OCI-LY3 (cell line): ENCODE data around the gene KRT38.

Experiments used
- H2AFZ ChIP-seq: fragments of 200-600, 300-600 bp; shearing (Covaris generic); 2 replicates; pipeline ENCODE4 v1.6.0; 2014; ENCODE audit warnings: antibody characterized with exemption, low read depth, low read length
- H3K27ac ChIP-seq: fragments of 200-600, 300-600 bp; sonication (generic); 2 replicates; pipeline ENCODE4 v1.5.1; 2014; ENCODE audit warnings: mild to moderate bottlenecking, low read length, moderate library complexity, mixed read lengths
- H3K27me3 ChIP-seq: fragments of 200-600, 300-600 bp; sonication (generic); 2 replicates; pipeline ENCODE4 v1.6.1; 2014; ENCODE audit warnings: low read depth, low read length, mixed read lengths
- H3K36me3 ChIP-seq: fragments of 200-600, 300-600 bp; sonication (generic); replicated peaks from 2 replicates; pipeline ENCODE3; 2014; ENCODE audit warnings: low read depth, low read length, mixed read lengths
- H3K4me1 ChIP-seq: fragments of 300-600, 200-600 bp; sonication (generic); 2 replicates; pipeline ENCODE4 v1.6.1; 2014; ENCODE audit warnings: low read length, mixed read lengths
- H3K4me2 ChIP-seq: fragments of 200-600, 300-600 bp; sonication (generic); 2 replicates; pipeline ENCODE4 v1.6.1; 2014; ENCODE audit warnings: low read length, mixed read lengths
- H3K4me3 ChIP-seq: fragments of 300-600, 200-600 bp; sonication (generic); 2 replicates; pipeline ENCODE4 v1.5.1; 2014; ENCODE audit warnings: antibody characterized with exemption, mild to moderate bottlenecking, low read length, moderate library complexity
- H3K79me2 ChIP-seq: fragments of 300-600, 200-600 bp; shearing (Covaris generic); 2 replicates; pipeline ENCODE4 v1.6.1; 2014; ENCODE audit warnings: mild to moderate bottlenecking, low read length, mixed read lengths
- H3K9ac ChIP-seq: fragments of 300-600, 200-600 bp; shearing (Covaris generic); 2 replicates; pipeline ENCODE4 v1.6.0; 2014; ENCODE audit warnings: mild to moderate bottlenecking, low read length, moderate library complexity
- H3K9me3 ChIP-seq: fragments of 200-600, 300-600 bp; shearing (Covaris generic); 2 replicates; pipeline ENCODE4 v1.6.1; 2014; ENCODE audit warnings: low read length, mixed read lengths; ENCODE audit not compliant: insufficient read depth
- H4K20me1 ChIP-seq: fragments of 200-600, 300-600 bp; sonication (generic); 2 replicates; pipeline ENCODE4 v1.6.1; 2016; ENCODE audit warnings: low read length, mixed read lengths; ENCODE audit not compliant: insufficient read depth
- CTCF ChIP-seq: fragments of 200-600, 300-600 bp; sonication (generic); IDR thresholded peaks from 2 replicates; pipeline ENCODE4 v1.5.1; 2014; ENCODE audit warnings: antibody characterized with exemption, low read length, low read depth
- EZH2phosphoT487 ChIP-seq: fragments of 200-600 bp; shearing (Covaris generic); IDR thresholded peaks from 2 replicates; pipeline ENCODE4 v1.6.1; 2018; ENCODE audit warnings: antibody characterized with exemption, mixed run types, low read depth

Gene KRT38

DNA sequence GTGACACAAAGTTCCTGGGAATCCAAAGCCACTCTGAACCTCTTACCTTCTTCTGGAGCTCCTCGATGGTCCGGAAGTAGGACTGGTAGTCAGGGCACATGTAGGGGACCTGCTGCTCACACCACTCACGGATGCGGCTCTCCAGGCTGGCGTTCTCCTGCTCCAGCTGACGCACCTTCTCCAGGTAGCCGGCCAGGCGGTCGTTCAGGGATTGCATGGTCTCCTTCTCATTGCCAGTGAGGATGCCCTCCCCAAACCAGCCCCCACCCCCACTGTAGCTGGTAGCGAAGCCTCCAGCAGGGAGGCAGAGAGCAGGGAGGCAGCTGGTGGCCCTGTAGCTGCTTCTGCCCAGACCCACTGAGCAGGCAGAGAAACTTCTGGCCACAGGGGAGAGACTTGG, 39.8 kb upstream of the KRT38 start:
- no peaks in the 10 kb centered on the region for H3K9me3 ChIP-seq
- H3K79me2 ChIP-seq = no peaks in the 10 kb centered on the region
- no peak overlapping the region for H2AFZ ChIP-seq
- no peak overlapping the region for H3K27ac ChIP-seq
- no peaks in the 10 kb centered on the region for H3K36me3 ChIP-seq
- no peak overlapping the region for H3K4me3 ChIP-seq
- TF ChIP-seq EZH2phosphoT487 (no peak), CTCF (no peak)
- H3K9ac ChIP-seq = no peak overlapping the region
- H4K20me1 ChIP-seq = no peaks in the 10 kb centered on the region
- no peaks in the 10 kb centered on the region for H3K27me3 ChIP-seq
- peaks cover 10% of the 10 kb centered on the region for H3K4me1 ChIP-seq
- H3K4me2 ChIP-seq = no peak overlapping the region

DNA sequence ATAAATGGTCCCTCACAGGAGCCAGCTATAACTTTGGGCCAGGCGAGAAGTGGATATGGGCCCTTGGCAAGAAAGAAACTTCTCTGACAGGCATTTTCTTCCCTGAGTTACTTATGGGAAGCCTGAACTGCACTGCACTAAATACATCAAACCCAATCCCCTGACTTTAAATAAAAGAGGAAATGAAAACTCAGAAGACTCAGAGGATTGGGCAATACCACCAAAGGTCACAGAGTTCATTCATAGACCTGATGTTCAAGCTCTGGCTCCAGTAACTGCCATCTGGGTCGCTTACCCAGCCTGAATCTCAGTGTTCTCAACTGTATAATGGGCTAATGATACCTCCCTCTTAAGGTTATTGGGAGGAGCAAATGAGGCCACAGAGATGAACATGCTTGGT, 39.4 kb upstream of the KRT38 start:
- no peaks in the 10 kb centered on the region for H3K27me3 ChIP-seq
- no peak overlapping the region for H3K27ac ChIP-seq
- TF ChIP-seq CTCF (no peak), EZH2phosphoT487 (no peak)
- no peaks in the 10 kb centered on the region for H3K9me3 ChIP-seq
- H3K79me2 ChIP-seq = no peaks in the 10 kb centered on the region
- H3K4me2 ChIP-seq = no peak overlapping the region
- no peaks in the 10 kb centered on the region for H3K36me3 ChIP-seq
- H3K4me3 ChIP-seq = no peak overlapping the region
- H3K4me1 ChIP-seq = peaks cover 10% of the 10 kb centered on the region
- no peak overlapping the region for H2AFZ ChIP-seq
- H4K20me1 ChIP-seq = no peaks in the 10 kb centered on the region
- no peak overlapping the region for H3K9ac ChIP-seq

GRCh38 chr17:41478237-41478636, 37.5 kb upstream of the KRT38 start:
- H3K4me2 ChIP-seq = no peak overlapping the region
- H3K27me3 ChIP-seq = 0 out of 2 replicates have a peak, but pooled peaks cover 3% of the 10 kb centered on the region
- H3K4me3 ChIP-seq = no peak overlapping the region
- no peaks in the 10 kb centered on the region for H3K36me3 ChIP-seq
- H4K20me1 ChIP-seq = no peaks in the 10 kb centered on the region
- H3K9ac ChIP-seq = no peak overlapping the region
- H3K27ac ChIP-seq = no peak overlapping the region
- TF ChIP-seq EZH2phosphoT487 (no peak), CTCF (no peak)
- no peaks in the 10 kb centered on the region for H3K79me2 ChIP-seq
- no peaks in the 10 kb centered on the region for H3K9me3 ChIP-seq
- H3K4me1 ChIP-seq = peaks cover 10% of the 10 kb centered on the region
- no peak overlapping the region for H2AFZ ChIP-seq

DNA sequence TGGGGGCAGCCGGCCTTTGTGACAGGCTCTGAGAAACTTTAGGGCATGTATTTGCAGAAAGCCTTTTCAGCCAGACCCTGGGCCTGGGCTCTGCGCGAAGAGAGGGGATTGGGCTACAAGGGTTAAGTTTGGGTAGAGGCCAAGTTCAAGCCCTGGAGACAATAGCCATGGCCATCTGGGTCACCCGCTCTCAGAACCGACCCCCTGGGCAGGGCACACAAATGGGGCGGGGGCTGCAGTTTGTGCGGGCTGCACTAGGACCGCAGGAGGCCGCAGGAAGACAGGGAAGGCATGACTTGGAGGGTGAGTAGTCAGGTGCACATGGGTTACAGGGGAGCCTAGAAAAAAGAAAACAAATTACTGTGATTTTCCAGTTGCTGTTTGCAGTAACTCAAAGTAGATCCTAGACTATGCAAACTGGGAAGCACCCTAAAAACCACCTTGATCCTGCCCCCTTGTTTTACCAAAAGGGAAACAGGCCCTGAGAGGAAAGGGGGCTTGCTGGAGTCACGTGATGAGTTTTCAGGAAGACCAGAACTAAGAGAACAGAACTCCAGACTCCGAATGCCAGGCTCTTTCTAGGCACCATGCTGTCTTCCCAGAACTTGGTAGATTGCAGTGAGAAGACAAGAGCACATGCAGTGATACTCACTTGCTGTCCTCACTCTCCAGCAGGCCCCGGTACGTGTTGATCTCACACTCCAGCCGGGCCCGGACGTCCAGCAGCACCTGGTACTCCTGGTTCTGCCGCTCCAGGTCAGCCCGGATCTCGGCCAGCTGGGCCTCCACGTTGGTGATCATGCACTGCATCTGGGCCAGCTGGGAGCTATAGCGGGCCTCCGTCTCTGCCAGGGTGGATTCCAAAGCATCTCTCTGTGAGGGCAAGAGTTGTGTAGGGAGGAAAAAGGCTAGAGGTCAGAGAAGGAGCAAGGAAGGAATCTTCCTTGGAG, 36.4 kb upstream of the KRT38 start:
- H4K20me1 ChIP-seq = no peaks in the 10 kb centered on the region
- no peak overlapping the region for H2AFZ ChIP-seq
- no peaks in the 10 kb centered on the region for H3K79me2 ChIP-seq
- TF ChIP-seq CTCF (no peak), EZH2phosphoT487 (no peak)
- no peak overlapping the region for H3K4me3 ChIP-seq
- no peaks in the 10 kb centered on the region for H3K36me3 ChIP-seq
- no peak overlapping the region for H3K27ac ChIP-seq
- no peak overlapping the region for H3K9ac ChIP-seq
- H3K27me3 ChIP-seq = peaks cover 3% of the 10 kb centered on the region; the same call in 1 of the 2 replicates
- H3K9me3 ChIP-seq = no peaks in the 10 kb centered on the region
- H3K4me2 ChIP-seq = no peak overlapping the region
- H3K4me1 ChIP-seq = peaks cover 10% of the 10 kb centered on the region
